NCI-H1417 (cell line): Measurements from ENCODE around the gene RSRC1.
"Not testable (repeated sequence)": the region's sequence is repeated elsewhere in the genome, so short reads cannot be mapped to it uniquely, and the experiment has no call there.

Experiments
- DNase-seq, 3 experiments: peaks; one replicate each; lab custom pipeline; 2025; lab: John Stamatoyannopoulos, UW

The RSRC1 gene

GRCh38 chr3:158228942-158229341, 119.1 kb downstream of the RSRC1 start:
- not testable (repeated sequence) for DNase-seq

GRCh38 chr3:158233791-158234190, 123.9 kb downstream of the RSRC1 start:
- peak in 1 of 3 experiments; percentile 35 for DNase-seq

GRCh38 chr3:158244274-158244673, 134.4 kb downstream of the RSRC1 start:
- no peak for DNase-seq

GRCh38 chr3:158247288-158247687, 137.4 kb downstream of the RSRC1 start:
- DNase-seq: no peak

- no peak for DNase-seq
Observed at GRCh38 chr3:158248261-158248660, 138.4 kb downstream of the RSRC1 start.

- DNase-seq: no peak
Observed at GRCh38 chr3:158249183-158249582, 139.3 kb downstream of the RSRC1 start.

GRCh38 chr3:158258619-158259018, 148.7 kb downstream of the RSRC1 start:
- DNase-seq: no peak

GRCh38 chr3:158260392-158260791, 150.5 kb downstream of the RSRC1 start:
- DNase-seq: peak in 2 of 3 experiments; percentile 55 to 61

GRCh38 chr3:158261371-158261991, 151.6 kb downstream of the RSRC1 start:
- DNase-seq: peak in 2 of 3 experiments; percentile 21 to 62

- no peak for DNase-seq
Observed at GRCh38 chr3:158264894-158265293, 155.0 kb downstream of the RSRC1 start.

- no peak for DNase-seq
Observed at GRCh38 chr3:158267015-158267414, 157.1 kb downstream of the RSRC1 start.

- no peak for DNase-seq
Observed at GRCh38 chr3:158269942-158270341, 160.1 kb downstream of the RSRC1 start.

GRCh38 chr3:158272081-158272480, 162.2 kb downstream of the RSRC1 start:
- no peak for DNase-seq

- DNase-seq: no peak
Observed at GRCh38 chr3:158273656-158274055, 163.8 kb downstream of the RSRC1 start.

- DNase-seq: no peak
Observed at GRCh38 chr3:158278187-158278586, 168.3 kb downstream of the RSRC1 start.

- DNase-seq: no peak
Observed at GRCh38 chr3:158279609-158280008, 169.7 kb downstream of the RSRC1 start.

GRCh38 chr3:158295771-158296170, 185.9 kb downstream of the RSRC1 start:
- DNase-seq: no peak

GRCh38 chr3:158297940-158298339, 188.1 kb downstream of the RSRC1 start:
- no peak for DNase-seq

GRCh38 chr3:158308236-158308928, 198.5 kb downstream of the RSRC1 start:
- DNase-seq: peak in 1 of 3 experiments; percentile 17

- DNase-seq: no peak
Observed at GRCh38 chr3:158312560-158313141, 202.8 kb downstream of the RSRC1 start.

- DNase-seq: peak; percentile 20 to 80 (median 21)
Observed at GRCh38 chr3:158313338-158313927, 203.5 kb downstream of the RSRC1 start.

- DNase-seq: no peak
Observed at GRCh38 chr3:158314426-158315357, 204.8 kb downstream of the RSRC1 start.
